ENCODE measurements around the gene VMP1. TPM values are rescaled to one million over a fixed set of nuclear protein-coding genes. Genes with fewer than 3 reads are reported as not detected.

The VMP1 gene
- total RNA-seq, 1 donor from 2014 or later: 314 TPM

DNA sequence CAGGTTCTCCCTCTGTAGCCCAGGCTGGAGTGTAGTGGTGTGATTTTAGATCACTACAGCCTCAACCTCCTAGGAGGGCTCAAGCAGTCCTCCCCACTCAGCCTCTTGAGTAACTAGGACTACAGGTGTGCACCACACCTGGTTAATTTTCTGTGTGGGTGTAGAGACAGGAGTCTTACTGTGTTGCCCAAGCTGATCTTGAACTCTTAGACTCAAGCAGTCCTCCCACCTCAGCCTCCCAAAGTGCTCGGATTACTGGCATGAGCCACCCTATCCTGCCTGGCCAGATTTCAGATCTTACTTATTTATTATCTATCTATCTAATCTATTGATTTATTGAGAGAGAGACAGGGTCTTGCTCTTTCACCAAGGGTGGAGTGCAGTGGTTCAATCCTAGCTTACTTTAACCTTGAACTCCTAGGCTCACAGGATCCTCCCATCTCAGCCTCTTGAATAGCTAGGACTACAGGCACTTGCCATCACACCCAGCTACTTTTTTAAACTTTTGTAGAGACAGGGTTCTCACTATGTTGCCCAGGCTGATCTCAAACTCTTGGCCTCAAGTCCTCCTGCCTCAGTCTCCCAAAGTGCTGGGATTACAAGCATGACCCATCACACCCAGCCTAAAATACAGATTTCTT is 123.5 kb downstream of the VMP1 start:
- Mint-ChIP-seq H3K4me3 (ENCODE audit: unreplicated experiment) (no peak overlapping the region), H3K27ac (ENCODE audit: unreplicated experiment) (peak overlapping the region; percentile 99)

DNA sequence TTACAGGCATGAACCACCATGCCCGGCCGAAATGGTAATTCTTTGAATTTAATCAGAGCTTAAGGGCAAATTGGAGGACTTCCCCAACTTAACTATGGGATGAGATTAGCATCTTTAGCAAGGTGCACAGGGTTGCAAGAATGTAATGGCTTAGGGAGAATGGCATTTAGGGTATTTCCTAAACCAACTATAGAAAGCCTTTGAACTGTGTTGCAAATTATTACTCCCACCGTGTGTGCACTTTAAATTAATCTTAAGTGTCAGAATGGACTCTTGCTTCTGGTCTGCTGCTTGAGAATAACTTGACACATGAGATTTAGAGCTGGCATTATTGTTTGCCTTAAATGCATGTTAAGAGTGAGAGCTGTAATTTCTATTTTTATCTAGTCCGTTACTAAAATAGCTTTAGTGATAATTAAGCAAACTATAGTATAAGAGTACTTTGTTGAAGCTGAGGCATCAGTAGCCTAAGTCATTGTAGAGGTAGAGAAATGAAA is 125.5 kb downstream of the VMP1 start:
- TF ChIP-seq CTCF (IDR thresholded peaks at IDR 0.05; ENCODE audit: insufficient read depth, low read depth, low read length) (no peak), EZH2 (IDR thresholded peaks at IDR 0.05; ENCODE audit: insufficient read depth, low read length) (no peak)
- no peaks in the 10 kb centered on the region for H4K20me1 ChIP-seq (ENCODE audit: insufficient read depth, low read length)
- DNase-seq (ENCODE audit: low read depth) (peak; percentile 95), FAIRE-seq (no peak)
- H3K4me2 ChIP-seq (ENCODE audit: low read length): no peak overlapping the region
- Mint-ChIP-seq H3K9me3 (ENCODE audit: unreplicated experiment) (no peaks in the 10 kb centered on the region), H3K36me3 (ENCODE audit: low read depth, unreplicated experiment) (peaks cover 2% of the 10 kb centered on the region), H3K4me1 (ENCODE audit: low read depth, unreplicated experiment) (peaks cover 44% of the 10 kb centered on the region), H3K27me3 (ENCODE audit: low read depth, unreplicated experiment) (no peaks in the 10 kb centered on the region), H3K4me3 (ENCODE audit: unreplicated experiment) (no peak overlapping the region), H3K27ac (ENCODE audit: unreplicated experiment) (peak overlapping the region; percentile 68)
- H3K27me3 ChIP-seq (ENCODE audit: insufficient read depth, low read length): no peaks in the 10 kb centered on the region
- peaks cover 43% of the 10 kb centered on the region for H3K79me2 ChIP-seq (ENCODE audit: insufficient read depth, low read length)
- peak overlapping the region; percentile 100 for H3K27ac ChIP-seq (ENCODE audit: low read depth, low read length)
- peaks cover 49% of the 10 kb centered on the region for H3K4me1 ChIP-seq (ENCODE audit: insufficient read depth, low read length)
- H3K9ac ChIP-seq (ENCODE audit: low read length): peak overlapping the region; percentile 23
- H3K4me3 ChIP-seq (ENCODE audit: insufficient read depth, low read depth, low read length): no peak overlapping the region
- H3K9me3 ChIP-seq (ENCODE audit: insufficient read depth, low read depth, low read length): no peaks in the 10 kb centered on the region
- H3K36me3 ChIP-seq (ENCODE audit: insufficient read depth, low read length): peaks cover under 1% of the 10 kb centered on the region
- H2AFZ ChIP-seq (ENCODE audit: low read depth, low read length): no peak overlapping the region

More for the DNA sequence above, 123.5 kb downstream of the VMP1 start:
- peaks cover 45% of the 10 kb centered on the region for H3K4me1 ChIP-seq (ENCODE audit: insufficient read depth, low read length)
- Mint-ChIP-seq H3K27me3 (ENCODE audit: low read depth, unreplicated experiment) (no peaks in the 10 kb centered on the region), H3K36me3 (ENCODE audit: low read depth, unreplicated experiment) (peaks cover 5% of the 10 kb centered on the region), H3K9me3 (ENCODE audit: unreplicated experiment) (no peaks in the 10 kb centered on the region), H3K4me1 (ENCODE audit: low read depth, unreplicated experiment) (peaks cover 51% of the 10 kb centered on the region)
- FAIRE-seq (no peak), DNase-seq (ENCODE audit: low read depth) (no peak)
- H3K9ac ChIP-seq (ENCODE audit: low read length): peak overlapping the region; percentile 95
- H3K9me3 ChIP-seq (ENCODE audit: insufficient read depth, low read depth, low read length): no peaks in the 10 kb centered on the region
- no peaks in the 10 kb centered on the region for H3K36me3 ChIP-seq (ENCODE audit: insufficient read depth, low read length)
- H4K20me1 ChIP-seq (ENCODE audit: insufficient read depth, low read length): no peaks in the 10 kb centered on the region
- no peak overlapping the region for H2AFZ ChIP-seq (ENCODE audit: low read depth, low read length)
- TF ChIP-seq CTCF (IDR thresholded peaks at IDR 0.05; ENCODE audit: insufficient read depth, low read depth, low read length) (no peak), EZH2 (IDR thresholded peaks at IDR 0.05; ENCODE audit: insufficient read depth, low read length) (no peak)
- peak overlapping the region; percentile 100 for H3K27ac ChIP-seq (ENCODE audit: low read depth, low read length)
- H3K4me2 ChIP-seq (ENCODE audit: low read length): peak overlapping the region; percentile 27
- H3K79me2 ChIP-seq (ENCODE audit: insufficient read depth, low read length): peaks cover 49% of the 10 kb centered on the region
- H3K4me3 ChIP-seq (ENCODE audit: insufficient read depth, low read depth, low read length): no peak overlapping the region
- H3K27me3 ChIP-seq (ENCODE audit: insufficient read depth, low read length): no peaks in the 10 kb centered on the region
